WTC11 (cell line): ENCODE results near the gene CX3CL1.

Experiments
- ATF2 ChIP-seq: sonication (generic); formaldehyde crosslinking; IDR thresholded peaks from 2 replicates; pipeline ENCODE4 v1.8.1; 2022; ENCODE audit warnings: low read depth, missing genetic modification reagents, borderline replicate concordance
- ATF3 ChIP-seq: sonication (generic); formaldehyde crosslinking; conservative IDR thresholded peaks from 2 replicates; pipeline ENCODE4 v1.8.1; 2022; ENCODE audit warnings: mild to moderate bottlenecking, missing genetic modification reagents
- CTCF ChIP-seq: fragments of 200-600 bp; IDR thresholded peaks from 2 replicates; pipeline ENCODE4 v1.8.0; 2022; ENCODE audit warnings: antibody characterized with exemption
- ELF4 ChIP-seq: sonication (generic); formaldehyde crosslinking; IDR thresholded peaks from 2 replicates; pipeline ENCODE4 v1.8.1; 2022; ENCODE audit warnings: low read depth, mild to moderate bottlenecking, moderate library complexity, missing genetic modification reagents
- FOXK1 ChIP-seq: sonication (generic); formaldehyde crosslinking; IDR thresholded peaks from 2 replicates; pipeline ENCODE4 v1.8.0; 2022; ENCODE audit warnings: mild to moderate bottlenecking, moderate library complexity, missing genetic modification reagents
- MAX ChIP-seq: sonication (generic); formaldehyde crosslinking; IDR thresholded peaks from 2 replicates; pipeline ENCODE4 v1.8.0; 2022; ENCODE audit warnings: mild to moderate bottlenecking, missing genetic modification reagents
- TP53 ChIP-seq: sonication (generic); formaldehyde crosslinking; IDR thresholded peaks from 2 replicates; pipeline ENCODE4 v1.8.1; 2023; ENCODE audit warnings: mild to moderate bottlenecking, missing genetic modification reagents
- ZNF121 ChIP-seq: sonication (generic); formaldehyde crosslinking; IDR thresholded peaks from 2 replicates; pipeline ENCODE4 v1.8.0; 2023; ENCODE audit warnings: missing genetic modification reagents

GRCh38 chr16:57360321-57360935, 11.9 kb upstream of the CX3CL1 start:
- TF ChIP-seq ZNF121 (CRISPR knock-in tag) (no peak), FOXK1 (CRISPR knock-in tag) (no peak), ATF3 (CRISPR knock-in tag) (no peak), CTCF (no peak), ELF4 (CRISPR knock-in tag) (no peak), MAX (CRISPR knock-in tag) (no peak), ATF2 (CRISPR knock-in tag) (no peak), TP53 (CRISPR knock-in tag) (no peak)
